Astrocyte of the spinal cord (primary cell): Measurements from ENCODE around the gene CFAP99.

ENCODE experiments used
- DNase-seq: peaks from one replicate; pipeline ENCODE4 v3.0.0; 2011; ENCODE audit warnings: low read depth, low spot score
- H3K4me3 ChIP-seq: 2 replicates; pipeline ENCODE4 v1.5.1; 2011; ENCODE audit warnings: low read depth, mild to moderate bottlenecking, low read length, moderate library complexity
- in situ Hi-C: cut with HindIII; loops from 2 replicates; pipeline ENCODE4 v1.10.0; 2017; ENCODE audit warnings: low sequenced_read_pairs
- TF ChIP-seq, protein P1 (sequence below): IDR thresholded peaks from 2 replicates; pipeline ENCODE4 v1.5.1; 2012; ENCODE audit warnings: low read depth, mild to moderate bottlenecking, low read length, inconsistent platforms

The CFAP99 gene

GRCh38 chr4:2415213-2415612, 3.5 kb upstream of the CFAP99 start:
- TF ChIP-seq, protein P1, sequence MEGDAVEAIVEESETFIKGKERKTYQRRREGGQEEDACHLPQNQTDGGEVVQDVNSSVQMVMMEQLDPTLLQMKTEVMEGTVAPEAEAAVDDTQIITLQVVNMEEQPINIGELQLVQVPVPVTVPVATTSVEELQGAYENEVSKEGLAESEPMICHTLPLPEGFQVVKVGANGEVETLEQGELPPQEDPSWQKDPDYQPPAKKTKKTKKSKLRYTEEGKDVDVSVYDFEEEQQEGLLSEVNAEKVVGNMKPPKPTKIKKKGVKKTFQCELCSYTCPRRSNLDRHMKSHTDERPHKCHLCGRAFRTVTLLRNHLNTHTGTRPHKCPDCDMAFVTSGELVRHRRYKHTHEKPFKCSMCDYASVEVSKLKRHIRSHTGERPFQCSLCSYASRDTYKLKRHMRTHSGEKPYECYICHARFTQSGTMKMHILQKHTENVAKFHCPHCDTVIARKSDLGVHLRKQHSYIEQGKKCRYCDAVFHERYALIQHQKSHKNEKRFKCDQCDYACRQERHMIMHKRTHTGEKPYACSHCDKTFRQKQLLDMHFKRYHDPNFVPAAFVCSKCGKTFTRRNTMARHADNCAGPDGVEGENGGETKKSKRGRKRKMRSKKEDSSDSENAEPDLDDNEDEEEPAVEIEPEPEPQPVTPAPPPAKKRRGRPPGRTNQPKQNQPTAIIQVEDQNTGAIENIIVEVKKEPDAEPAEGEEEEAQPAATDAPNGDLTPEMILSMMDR, result no peak
- in situ Hi-C loops, result no loop called here
- H3K4me3 ChIP-seq, result no peak overlapping the region
- DNase-seq, result no peak

DNA sequence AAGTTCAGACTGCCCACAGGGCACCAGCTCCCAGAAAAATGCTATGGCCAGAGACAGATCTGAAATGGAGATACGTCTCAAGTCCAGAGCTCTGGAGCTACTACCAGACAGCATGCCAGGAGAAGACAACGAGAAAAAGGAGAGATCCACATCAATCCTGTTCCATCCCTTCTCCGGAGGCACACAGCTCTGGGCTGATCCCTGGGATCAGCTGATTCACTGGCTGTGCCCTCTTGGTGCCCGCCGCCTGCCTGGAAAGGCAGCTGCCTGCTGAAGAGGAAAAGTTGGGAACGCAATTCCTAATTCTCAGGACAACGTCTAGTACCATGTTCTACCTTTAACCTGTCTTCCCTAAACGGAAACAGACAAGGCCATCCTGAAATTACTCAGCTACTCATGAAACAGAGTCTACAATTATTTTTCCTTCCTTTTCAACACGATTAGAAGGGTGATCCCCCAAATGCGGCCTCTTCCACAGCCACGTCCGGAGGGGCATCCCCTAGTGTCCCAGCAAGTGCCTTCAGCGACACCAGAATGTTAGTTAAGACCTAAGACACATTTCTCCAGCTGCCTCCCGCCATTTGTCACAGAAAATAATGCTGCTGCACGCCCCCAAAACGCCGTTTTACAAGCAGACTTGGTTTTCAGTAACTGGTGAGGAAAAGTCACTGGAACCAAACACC, 2.7 kb upstream of the CFAP99 start:
- TF ChIP-seq, protein P1, result no peak
- no peak for DNase-seq
- in situ Hi-C loops, result no loop called here
- H3K4me3 ChIP-seq, result peak overlapping the region; percentile 60

DNA sequence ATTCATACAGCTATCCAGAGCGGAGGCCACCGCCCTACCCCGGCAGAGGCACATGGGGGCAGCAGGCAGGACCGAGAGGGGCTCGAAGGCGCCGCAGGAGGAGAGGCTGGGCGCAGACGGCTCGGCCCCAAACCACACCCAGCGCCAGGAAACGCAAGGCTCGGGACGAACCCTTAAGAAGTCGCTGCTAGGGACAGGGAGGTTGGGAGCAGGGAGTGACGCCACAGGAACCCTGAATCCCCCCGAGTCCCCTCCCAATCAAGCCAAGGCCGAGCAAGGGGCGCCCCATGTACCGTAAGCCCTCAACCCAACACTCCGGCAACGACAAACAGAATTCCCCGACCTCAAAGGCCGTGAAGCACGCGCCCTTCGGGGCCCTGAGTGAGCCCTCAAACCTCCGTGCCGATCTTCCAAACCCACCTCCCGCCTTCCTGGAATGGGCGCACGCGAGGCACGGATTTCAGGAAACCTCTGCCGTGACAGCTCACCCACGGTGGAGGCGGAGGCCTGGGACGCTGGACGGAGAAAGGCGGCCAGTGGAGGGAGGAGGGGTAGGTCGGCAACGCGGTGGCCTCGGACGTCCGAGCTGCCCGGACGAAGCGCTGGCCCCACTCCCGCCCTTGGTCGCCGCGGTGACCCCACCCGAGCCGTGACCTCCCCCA, 2.1 kb upstream of the CFAP99 start:
- DNase-seq, result peak; percentile 20
- in situ Hi-C loops, result no loop called here
- TF ChIP-seq, protein P1, result no peak
- peak overlapping the region; percentile 60 for H3K4me3 ChIP-seq

- DNase-seq, result no peak
- TF ChIP-seq, protein P1, result no peak
These were observed 1.5 kb upstream of the CFAP99 start for GRCh38 chr4:2417226-2417764.

DNA sequence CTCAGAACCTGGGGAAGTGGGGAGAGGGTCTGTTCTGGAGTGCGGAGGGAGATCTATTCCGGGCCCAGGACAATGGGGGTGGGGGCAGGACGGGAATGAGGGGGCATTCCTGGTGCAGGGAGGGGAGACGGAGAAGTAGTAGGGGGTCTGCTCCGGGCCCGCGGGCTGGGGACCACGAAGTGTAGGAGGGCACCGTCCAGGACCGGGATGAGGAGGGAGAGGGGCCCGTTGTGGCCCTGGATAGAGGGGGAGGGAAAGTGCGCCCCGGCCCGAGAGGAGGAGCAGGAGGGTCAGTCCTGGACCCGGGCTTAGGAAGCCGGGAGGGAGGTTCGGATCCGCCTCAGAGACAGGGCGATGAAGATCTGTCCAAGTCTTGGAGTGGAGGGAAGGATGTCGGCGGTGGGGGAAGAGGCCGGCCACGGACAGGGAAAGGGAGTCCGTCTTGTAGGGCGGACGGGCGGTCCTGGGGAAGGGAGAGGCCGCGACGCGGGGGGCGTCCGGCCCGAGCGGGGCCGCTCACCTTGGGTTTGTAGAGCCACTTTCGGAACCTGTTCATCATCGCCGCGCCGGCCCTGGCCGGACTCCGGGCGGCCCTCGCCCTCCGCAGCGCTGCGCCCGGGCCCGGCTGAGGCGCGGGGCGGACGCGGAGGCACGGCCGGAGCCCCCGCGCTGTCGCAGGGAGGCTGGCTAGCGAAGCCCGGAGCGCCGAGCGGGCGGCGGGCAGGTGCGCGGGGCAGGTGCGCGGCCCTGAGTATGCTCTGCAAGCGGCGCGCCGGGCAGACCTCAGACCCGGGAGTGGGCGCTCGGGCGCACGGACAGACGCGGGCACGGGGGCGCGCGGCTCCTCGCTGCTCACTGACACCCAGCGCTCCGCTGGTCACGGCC, 748 bp upstream of the CFAP99 start, which contains the start of gene ZFYVE28:
Gene ZFYVE28 (minus strand): TSS at position 881 of the 885 bp plus-strand sequence. CDS start 322 bp downstream, at position 559.
- TF ChIP-seq, protein P1, result no peak
- in situ Hi-C loops, result no loop called here
- H3K4me3 ChIP-seq, result peak within 1 kb of the TSS; percentile 60
- peak; percentile 48 for DNase-seq

More at GRCh38 chr4:2417226-2417764, 1.5 kb upstream of the CFAP99 start:
- H3K4me3 ChIP-seq, result peak overlapping the region; percentile 60
- in situ Hi-C loops, result no loop called here

GRCh38 chr4:2419814-2420213, 1.1 kb downstream of the CFAP99 start:
- H3K4me3 ChIP-seq, result no peak overlapping the region
- no peak for DNase-seq
- TF ChIP-seq, protein P1, result no peak
- in situ Hi-C loops, result no loop called here
